ENCODE results near the gene SPPL2A. TPM values are rescaled to one million over a fixed set of nuclear protein-coding genes. Genes with fewer than 3 reads are reported as not detected.

Gene SPPL2A
- total RNA-seq, 1 donor from 2014 or later: 66.7 TPM

- no peak for TF ChIP-seq CTCF (IDR thresholded peaks at IDR 0.05; ENCODE audit: unreplicated experiment)
- Mint-ChIP-seq H3K4me1 (ENCODE audit: low read depth) (peaks cover 9% of the 10 kb centered on the region), H3K36me3 (ENCODE audit: insufficient read depth) (peaks cover 29% of the 10 kb centered on the region), H3K9me3 (ENCODE audit: low read depth) (no peaks in the 10 kb centered on the region), H3K27ac (no peak overlapping the region), H3K4me3 (ENCODE audit: low read depth) (no peak overlapping the region), H3K27me3 (no peaks in the 10 kb centered on the region)
- no peak for DNase-seq (ENCODE audit: low spot score, unreplicated experiment)
Observed at GRCh38 chr15:50665938-50666337, 99.6 kb downstream of the SPPL2A start.

- H3K27me3 Mint-ChIP-seq: no peaks in the 10 kb centered on the region
- H3K9me3 Mint-ChIP-seq (ENCODE audit: low read depth): no peaks in the 10 kb centered on the region
- no peak overlapping the region for H3K4me3 Mint-ChIP-seq (ENCODE audit: low read depth)
- peaks cover 29% of the 10 kb centered on the region for H3K36me3 Mint-ChIP-seq (ENCODE audit: insufficient read depth)
- TF ChIP-seq CTCF (IDR thresholded peaks at IDR 0.05; ENCODE audit: unreplicated experiment): no peak
- no peak overlapping the region for H3K27ac Mint-ChIP-seq
- no peak for DNase-seq (ENCODE audit: low spot score, unreplicated experiment)
- no peaks in the 10 kb centered on the region for H3K4me1 Mint-ChIP-seq (ENCODE audit: low read depth)
Observed at GRCh38 chr15:50655555-50655954, 110.0 kb downstream of the SPPL2A start.

- no peak for TF ChIP-seq CTCF (IDR thresholded peaks at IDR 0.05; ENCODE audit: unreplicated experiment)
- Mint-ChIP-seq H3K4me1 (ENCODE audit: low read depth) (no peaks in the 10 kb centered on the region), H3K9me3 (ENCODE audit: low read depth) (no peaks in the 10 kb centered on the region), H3K27me3 (no peaks in the 10 kb centered on the region), H3K36me3 (ENCODE audit: insufficient read depth) (peaks cover 27% of the 10 kb centered on the region), H3K27ac (peak overlapping the region; percentile 10), H3K4me3 (ENCODE audit: low read depth) (no peak overlapping the region)
- no peak for DNase-seq (ENCODE audit: low spot score, unreplicated experiment)
Observed at GRCh38 chr15:50653156-50653743, 112.3 kb downstream of the SPPL2A start.

- Mint-ChIP-seq H3K27me3 (no peaks in the 10 kb centered on the region), H3K36me3 (ENCODE audit: insufficient read depth) (peaks cover 27% of the 10 kb centered on the region), H3K27ac (peak overlapping the region; percentile 67), H3K9me3 (ENCODE audit: low read depth) (no peaks in the 10 kb centered on the region), H3K4me3 (ENCODE audit: low read depth) (no peak overlapping the region), H3K4me1 (ENCODE audit: low read depth) (no peaks in the 10 kb centered on the region)
- no peak for TF ChIP-seq CTCF (IDR thresholded peaks at IDR 0.05; ENCODE audit: unreplicated experiment)
- DNase-seq (ENCODE audit: low spot score, unreplicated experiment): no peak
Observed at GRCh38 chr15:50652671-50653070, 112.8 kb downstream of the SPPL2A start.

Other genes starting within 250 kb of the SPPL2A start
- 0.47 and 0.48 TPM in 2 replicates for gene USP50, start 219.0 kb downstream of the SPPL2A start, total RNA-seq
- 39.8 and 41.0 TPM in 2 replicates for gene TRPM7, start 78.9 kb downstream of the SPPL2A start, total RNA-seq
- gene AP4E1, start 143.0 kb upstream of the SPPL2A start, total RNA-seq: 10.5 TPM in 2 replicates

All from progenitor cell of endocrine pancreas (in vitro differentiated cells).